Central memory CD8-positive, alpha-beta T cell (primary cell): ENCODE measurements around the gene NEURL2.
"Not testable (repeated sequence)": the region's sequence is repeated elsewhere in the genome, so short reads cannot be mapped to it uniquely, and the experiment has no call there.

Experiments
- ATAC-seq: fragments of 150-1000 bp; cut with Tn5 transposase; replicated peaks from 2 replicates; pipeline ENCODE4 v1.10.0; 2022; ENCODE audit warnings: mild to moderate bottlenecking, moderate FRiP score, moderate number of reproducible peaks; ENCODE audit not compliant: poor library complexity, severe bottlenecking; ENCODE audit errors: extremely low read depth
- DNase-seq, 2 donors: peaks; one replicate each; pipeline ENCODE4 v3.0.0; 2021; ENCODE audit warnings: low spot score in 2 of 2
- H3K27ac Mint-ChIP-seq: one replicate; pipeline ENCODE4 v1.8.0; 2022; ENCODE audit warnings: low read depth, mild to moderate bottlenecking, moderate library complexity, mixed read lengths
- H3K27me3 Mint-ChIP-seq: one replicate; pipeline ENCODE4 v1.8.0; 2022; ENCODE audit warnings: mixed read lengths
- H3K36me3 Mint-ChIP-seq: one replicate; pipeline ENCODE4 v1.8.0; 2022; ENCODE audit warnings: mild to moderate bottlenecking, moderate library complexity, mixed read lengths; ENCODE audit not compliant: insufficient read depth
- H3K4me1 Mint-ChIP-seq: one replicate; pipeline ENCODE4 v1.8.0; 2022; ENCODE audit warnings: mixed read lengths
- H3K4me3 Mint-ChIP-seq: one replicate; pipeline ENCODE4 v1.8.0; 2022; ENCODE audit warnings: mild to moderate bottlenecking, moderate library complexity, mixed read lengths
- H3K9me3 Mint-ChIP-seq: one replicate; pipeline ENCODE4 v1.8.0; 2022; ENCODE audit warnings: mixed read lengths

Gene NEURL2

DNA sequence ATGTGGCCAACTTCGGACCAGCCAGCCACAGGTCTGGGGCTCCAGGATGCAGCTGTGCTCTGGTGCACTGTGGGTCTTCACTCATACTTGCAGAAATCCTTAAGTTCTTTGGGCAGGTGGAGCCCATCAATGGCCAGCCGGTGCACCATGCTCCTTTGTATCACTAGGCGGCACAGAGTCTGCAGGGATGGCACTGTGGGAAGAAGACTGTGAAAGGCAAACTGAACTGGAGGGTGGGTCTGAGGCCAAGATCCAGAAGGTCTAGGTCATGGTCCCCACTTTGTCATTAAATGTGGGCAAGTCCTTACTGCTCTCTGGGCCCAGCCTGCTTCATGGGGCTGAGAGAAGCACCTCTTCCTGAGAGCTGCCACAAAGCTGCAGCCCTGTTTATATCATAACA is 2.3 kb downstream of the NEURL2 start:
- ATAC-seq, result no peak
- Mint-ChIP-seq H3K4me3 (no peak overlapping the region), H3K27me3 (no peaks in the 10 kb centered on the region), H3K27ac (peak overlapping the region; percentile 68), H3K36me3 (peaks cover 14% of the 10 kb centered on the region), H3K4me1 (peaks cover 15% of the 10 kb centered on the region), H3K9me3 (no peaks in the 10 kb centered on the region)
- no peak for DNase-seq

DNA sequence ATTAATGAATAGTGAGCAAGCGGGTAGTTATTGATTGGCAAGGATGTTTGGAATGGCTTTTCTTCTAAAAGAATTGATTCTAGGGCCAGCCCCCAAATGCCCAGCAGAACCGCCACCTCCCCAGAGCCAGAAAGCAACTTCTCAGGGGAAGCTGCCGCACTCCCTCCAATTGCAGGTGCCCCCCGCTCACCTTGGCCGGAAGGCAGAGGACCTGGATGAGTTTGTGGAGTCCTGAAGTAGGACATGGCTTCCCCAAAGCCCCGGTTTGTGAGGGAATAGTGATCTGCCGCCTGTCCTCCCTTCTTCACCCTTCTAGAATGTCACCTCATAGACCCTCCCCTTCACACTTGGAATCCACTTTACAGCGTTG is 3.7 kb downstream of the NEURL2 start, which contains the start of gene SPATA25:
SPATA25 (minus strand) TSS at position 277 of the 370 bp plus-strand sequence; CDS start at position 245, 32 bp downstream.
- H3K9me3 Mint-ChIP-seq, result no peaks in the 10 kb centered on the region
- peak within 1 kb of the TSS; percentile 68 for H3K27ac Mint-ChIP-seq
- peaks cover 15% of the 10 kb centered on the region for H3K4me1 Mint-ChIP-seq
- H3K27me3 Mint-ChIP-seq, result no peaks in the 10 kb centered on the region
- no peak within 1 kb of the TSS for H3K4me3 Mint-ChIP-seq
- H3K36me3 Mint-ChIP-seq, result peaks cover 13% of the 10 kb centered on the region
- ATAC-seq, result no peak
- no peak for DNase-seq

DNA sequence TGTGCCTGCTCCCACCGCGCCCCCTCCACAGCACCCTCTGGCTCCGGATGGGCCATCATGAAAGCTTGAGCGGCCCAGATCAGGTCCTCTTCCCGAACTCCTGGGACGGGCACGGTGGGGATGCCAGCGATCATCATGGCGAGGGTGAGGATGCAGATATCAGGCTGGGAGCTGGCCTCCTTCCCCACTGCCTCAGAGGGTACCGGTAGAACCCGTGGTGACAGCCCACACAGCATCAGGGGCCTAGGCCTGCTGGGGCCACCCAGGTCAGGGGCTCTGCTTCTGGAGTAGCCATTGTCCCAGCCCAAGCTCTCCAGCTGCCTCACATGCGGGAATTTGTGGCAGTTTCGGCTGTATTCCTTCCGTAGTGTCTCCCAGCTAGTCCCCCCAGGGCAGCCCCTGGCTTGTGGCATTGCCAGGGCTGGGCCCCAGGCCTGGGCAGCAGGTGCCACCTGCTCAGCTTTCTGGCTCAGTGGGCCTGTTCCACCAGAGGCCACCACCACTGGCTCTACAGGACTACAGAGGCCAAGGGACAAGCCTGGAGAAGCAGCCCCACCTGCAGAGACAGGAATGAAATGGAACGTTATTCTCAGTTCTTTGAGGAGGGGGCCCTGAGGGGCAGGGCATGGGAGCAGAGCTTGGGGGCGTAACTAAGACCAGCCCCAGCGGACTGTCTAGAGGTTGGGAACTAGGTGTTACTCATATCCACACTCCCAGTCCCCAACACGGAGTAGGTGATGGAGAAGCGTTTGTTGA is 4.2 kb downstream of the NEURL2 start:
- DNase-seq (no peak), ATAC-seq (no peak)
- no peaks in the 10 kb centered on the region for H3K9me3 Mint-ChIP-seq
- no peak overlapping the region for H3K27ac Mint-ChIP-seq
- H3K36me3 Mint-ChIP-seq, result peaks cover 13% of the 10 kb centered on the region
- H3K27me3 Mint-ChIP-seq, result no peaks in the 10 kb centered on the region
- no peak overlapping the region for H3K4me3 Mint-ChIP-seq
- H3K4me1 Mint-ChIP-seq, result peaks cover 15% of the 10 kb centered on the region

DNA sequence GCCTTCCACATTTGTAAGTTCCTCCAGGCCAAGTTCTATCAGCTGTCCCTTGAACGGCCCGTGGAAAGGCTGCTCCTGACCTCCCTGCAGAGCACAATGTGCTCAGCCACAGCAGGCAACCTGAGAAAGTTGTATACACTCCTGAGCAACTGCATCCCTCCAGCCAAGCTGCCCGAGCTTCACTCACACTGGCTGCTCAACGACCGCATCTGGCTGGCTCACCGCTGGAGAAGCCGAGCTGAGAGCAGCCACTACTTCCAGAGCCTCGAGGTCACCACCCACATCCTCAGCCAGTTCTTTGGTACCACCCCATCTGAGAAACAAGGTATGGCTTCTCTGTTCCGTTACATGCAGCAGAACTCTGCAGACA is 7.9 kb downstream of the NEURL2 start:
- Mint-ChIP-seq H3K9me3 (no peaks in the 10 kb centered on the region), H3K27me3 (no peaks in the 10 kb centered on the region), H3K27ac (peak overlapping the region; percentile 90), H3K4me3 (no peak overlapping the region), H3K4me1 (peaks cover 26% of the 10 kb centered on the region), H3K36me3 (peaks cover 12% of the 10 kb centered on the region)
- no peak for ATAC-seq
- no peak for DNase-seq

DNA sequence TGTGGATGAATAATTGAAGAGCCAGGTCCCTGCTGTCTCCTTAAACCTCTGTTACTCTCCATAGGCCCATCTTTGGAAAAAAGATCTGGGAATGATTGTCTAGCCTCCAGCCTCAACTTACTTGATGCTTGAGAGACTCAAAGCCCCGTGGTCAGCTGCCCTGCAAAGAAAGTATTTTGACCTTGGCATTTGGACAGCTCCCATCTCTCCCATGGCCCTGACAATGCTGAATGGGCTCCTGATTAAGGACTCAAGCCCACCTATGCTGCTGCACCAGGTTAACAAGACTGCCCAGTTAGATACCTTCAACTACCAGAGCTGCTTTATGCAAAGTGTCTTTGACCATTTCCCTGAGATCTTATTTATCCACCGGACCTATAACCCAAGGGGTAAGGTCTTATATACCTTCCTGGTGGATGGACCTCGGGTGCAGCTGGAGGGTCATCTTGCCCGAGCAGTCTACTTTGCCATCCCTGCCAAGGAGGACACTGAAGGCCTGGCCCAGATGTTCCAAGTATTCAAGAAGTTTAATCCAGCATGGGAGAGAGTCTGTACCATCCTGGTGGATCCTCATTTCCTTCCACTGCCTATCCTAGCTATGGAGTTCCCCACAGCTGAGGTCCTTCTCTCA is 8.4 kb downstream of the NEURL2 start:
- no peaks in the 10 kb centered on the region for H3K9me3 Mint-ChIP-seq
- H3K4me3 Mint-ChIP-seq, result peak overlapping the region; percentile 57
- peak overlapping the region; percentile 90 for H3K27ac Mint-ChIP-seq
- DNase-seq (no peak), ATAC-seq (no peak)
- peaks cover 10% of the 10 kb centered on the region for H3K36me3 Mint-ChIP-seq
- no peaks in the 10 kb centered on the region for H3K27me3 Mint-ChIP-seq
- peaks cover 26% of the 10 kb centered on the region for H3K4me1 Mint-ChIP-seq

DNA sequence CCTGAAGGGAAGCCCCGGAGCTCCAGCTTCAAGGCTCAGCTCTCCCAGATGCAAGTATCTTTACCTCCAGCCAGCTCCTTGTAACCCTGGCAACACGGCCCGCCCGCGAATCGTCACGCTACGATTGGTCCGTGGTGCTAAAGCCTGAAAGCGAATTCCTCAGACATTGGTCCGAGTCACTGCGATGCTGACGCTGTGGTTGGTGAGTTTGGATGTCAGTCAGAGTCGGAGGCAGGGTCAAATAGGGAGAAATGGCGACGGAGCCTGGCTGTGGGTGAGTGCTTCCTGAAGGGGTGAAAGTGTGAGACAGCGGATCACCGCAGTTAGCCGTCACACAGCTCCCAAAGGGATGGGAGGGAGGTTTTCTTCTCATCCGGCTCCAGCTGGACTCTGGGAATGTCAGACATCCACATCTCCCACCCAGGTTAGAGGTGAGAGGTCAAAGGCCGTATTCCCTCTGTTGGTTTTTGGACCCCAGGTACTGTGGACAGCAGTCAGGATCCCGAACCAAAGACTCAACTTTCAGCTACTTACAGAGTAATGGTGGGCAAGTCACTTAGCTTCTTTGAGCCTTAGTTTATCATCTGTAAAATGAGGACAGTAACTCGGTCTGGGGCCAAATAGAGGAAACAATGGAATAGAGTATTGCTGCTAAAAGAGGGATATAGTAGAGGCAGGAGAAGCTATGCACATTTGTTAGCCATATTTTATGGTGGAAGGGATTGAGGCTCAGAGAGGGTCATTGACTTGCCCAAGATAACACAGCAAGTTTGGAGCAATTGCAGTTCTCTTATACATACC is 9.8 kb downstream of the NEURL2 start, which contains the start of gene ZSWIM1:
ZSWIM1 (plus strand) TSS at position 240 of the 801 bp plus-strand sequence. CDS start 1,366 bp downstream, outside the sequence.
- DNase-seq, result peak; percentile 99
- peaks cover 13% of the 10 kb centered on the region for H3K36me3 Mint-ChIP-seq
- no peaks in the 10 kb centered on the region for H3K9me3 Mint-ChIP-seq
- H3K4me1 Mint-ChIP-seq, result peaks cover 26% of the 10 kb centered on the region
- peak within 1 kb of the TSS; percentile 90 for H3K27ac Mint-ChIP-seq
- no peaks in the 10 kb centered on the region for H3K27me3 Mint-ChIP-seq
- ATAC-seq, result peak; percentile 99
- H3K4me3 Mint-ChIP-seq, result peak within 1 kb of the TSS; percentile 76

DNA sequence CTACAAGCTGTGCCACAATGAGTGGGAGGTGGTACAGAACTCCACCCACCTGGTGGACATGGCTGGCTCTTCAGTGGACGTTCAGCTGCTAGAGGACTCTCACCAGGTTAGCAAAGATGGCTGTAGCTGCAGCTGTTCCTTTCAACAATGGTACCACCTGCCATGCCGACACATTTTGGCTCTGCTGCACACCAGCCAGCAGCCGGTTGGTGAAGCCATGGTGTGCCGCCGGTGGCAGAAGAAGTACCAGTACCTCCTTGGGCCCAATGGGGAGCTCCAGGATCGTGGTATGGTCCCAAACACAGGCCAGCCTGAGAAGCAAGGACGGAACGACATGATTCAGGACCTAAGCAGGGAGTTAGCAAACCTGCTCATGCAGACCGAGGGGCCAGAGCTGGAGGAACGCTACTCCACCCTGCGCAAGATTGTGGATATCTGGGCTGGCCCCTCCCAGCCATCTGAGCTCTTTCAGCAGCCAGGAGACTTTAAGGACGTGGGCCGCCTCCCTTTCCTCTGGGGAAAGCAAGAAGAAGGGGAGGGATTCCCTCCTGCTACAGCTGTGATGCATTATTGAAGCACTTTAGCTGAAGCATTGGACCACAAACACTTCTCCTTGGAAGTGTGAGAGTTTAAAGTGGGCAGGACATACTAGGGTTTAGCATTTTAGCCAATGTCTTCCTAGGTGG is 12.8 kb downstream of the NEURL2 start:
- no peaks in the 10 kb centered on the region for H3K27me3 Mint-ChIP-seq
- H3K9me3 Mint-ChIP-seq, result no peaks in the 10 kb centered on the region
- H3K36me3 Mint-ChIP-seq, result peaks cover 12% of the 10 kb centered on the region
- H3K4me3 Mint-ChIP-seq, result no peak overlapping the region
- no peak for ATAC-seq
- no peak overlapping the region for H3K27ac Mint-ChIP-seq
- H3K4me1 Mint-ChIP-seq, result peaks cover 25% of the 10 kb centered on the region
- DNase-seq, result no peak

DNA sequence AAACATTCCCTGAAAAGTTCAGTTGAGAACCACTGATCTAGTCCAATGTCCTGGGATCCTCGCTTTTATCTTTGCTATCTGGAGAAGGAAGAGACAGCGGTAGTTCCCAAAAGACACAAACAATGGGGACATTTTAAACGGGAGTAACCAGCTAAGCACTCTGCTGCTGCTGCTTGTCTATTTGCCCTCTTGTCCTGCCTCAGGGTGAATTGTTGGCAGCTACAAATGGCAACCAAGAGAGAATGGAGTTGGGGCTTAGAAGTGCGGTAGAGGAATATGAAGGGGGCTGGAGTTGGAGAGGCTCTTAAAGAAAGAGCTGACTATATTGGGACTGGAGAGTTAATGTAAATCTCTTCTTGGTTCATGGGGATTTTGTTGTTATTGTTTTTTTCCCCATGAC is 16.4 kb downstream of the NEURL2 start:
- no peaks in the 10 kb centered on the region for H3K4me1 Mint-ChIP-seq
- DNase-seq (no peak), ATAC-seq (no peak)
- H3K27ac Mint-ChIP-seq, result no peak overlapping the region
- H3K27me3 Mint-ChIP-seq, result no peaks in the 10 kb centered on the region
- peaks cover 2% of the 10 kb centered on the region for H3K36me3 Mint-ChIP-seq
- no peaks in the 10 kb centered on the region for H3K9me3 Mint-ChIP-seq
- no peak overlapping the region for H3K4me3 Mint-ChIP-seq

DNA sequence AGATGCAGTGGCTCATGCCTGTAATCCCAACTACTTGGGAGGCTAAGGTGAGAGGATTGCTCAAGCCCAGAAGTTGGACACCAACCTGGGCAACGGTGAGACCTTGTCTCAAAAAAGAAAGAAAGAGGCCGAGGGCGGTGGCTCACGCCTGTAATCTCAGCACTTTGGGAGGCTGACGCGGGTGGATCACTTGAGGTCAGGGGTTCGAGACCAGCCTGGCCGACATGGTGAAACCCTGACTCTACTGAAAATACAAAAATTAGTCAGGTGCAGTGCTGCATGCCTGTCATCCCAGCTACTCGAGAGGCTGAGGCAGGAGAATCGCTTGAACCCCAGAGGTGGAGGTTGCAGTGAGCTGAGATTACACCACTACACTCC is 16.9 kb downstream of the NEURL2 start:
- not testable (repeated sequence) for H3K27ac Mint-ChIP-seq, H3K27me3 Mint-ChIP-seq, H3K4me3 Mint-ChIP-seq, ATAC-seq, H3K4me1 Mint-ChIP-seq, DNase-seq, H3K36me3 Mint-ChIP-seq, H3K9me3 Mint-ChIP-seq

DNA sequence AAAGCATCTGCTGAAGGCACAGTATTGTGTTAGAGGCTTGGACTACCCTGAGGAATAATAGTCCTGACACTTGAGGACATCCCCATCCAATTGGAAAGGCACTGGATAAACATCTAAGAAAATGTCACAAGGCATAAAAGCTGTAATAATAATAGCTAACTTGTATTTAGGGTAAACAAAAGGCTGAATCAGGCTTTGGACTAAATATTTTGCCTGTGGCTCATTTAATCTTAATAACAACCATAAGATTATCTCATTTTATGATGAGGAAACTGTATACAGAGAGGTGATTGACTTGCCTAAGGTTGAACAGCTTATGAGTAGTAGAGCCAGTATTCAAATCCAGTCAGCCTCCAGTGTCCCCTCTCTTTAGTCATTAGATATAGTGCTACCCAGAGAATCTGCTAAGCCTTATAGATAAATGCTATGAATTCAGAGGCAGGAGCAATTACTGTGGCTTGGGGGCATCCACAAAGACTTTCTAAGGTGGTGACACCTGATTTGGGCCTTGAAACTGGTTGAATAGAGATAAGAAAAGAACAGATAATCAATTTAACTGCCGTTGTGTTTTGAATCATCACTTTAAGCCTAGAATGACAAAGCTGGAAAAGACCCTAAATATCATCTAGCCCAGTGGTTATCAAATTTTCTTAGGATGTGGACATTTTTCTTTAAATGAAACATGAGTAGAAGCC is 17.5 kb downstream of the NEURL2 start:
- no peaks in the 10 kb centered on the region for H3K27me3 Mint-ChIP-seq
- no peak overlapping the region for H3K27ac Mint-ChIP-seq
- H3K36me3 Mint-ChIP-seq, result peaks cover 5% of the 10 kb centered on the region
- H3K9me3 Mint-ChIP-seq, result no peaks in the 10 kb centered on the region
- no peak overlapping the region for H3K4me3 Mint-ChIP-seq
- no peaks in the 10 kb centered on the region for H3K4me1 Mint-ChIP-seq
- ATAC-seq (no peak), DNase-seq (no peak)

DNA sequence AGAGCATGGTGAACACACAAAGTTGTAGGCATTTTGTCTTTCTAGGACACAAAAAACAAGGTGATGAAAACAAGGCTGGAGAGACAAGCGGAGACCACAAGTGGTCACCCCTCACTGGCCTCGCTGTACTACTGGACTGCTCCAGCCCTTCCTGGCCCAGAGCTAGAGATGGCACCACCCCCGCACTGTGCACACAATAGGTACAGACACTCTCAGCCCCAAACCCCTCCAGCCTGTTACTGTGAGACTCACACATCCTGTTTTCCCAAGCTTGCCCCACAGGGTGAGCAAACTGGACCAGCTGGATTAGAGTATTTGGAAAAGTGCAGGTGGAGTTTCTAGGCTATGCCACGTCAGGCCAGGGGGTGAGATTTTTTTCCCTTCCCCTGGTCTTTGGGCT is 18.4 kb downstream of the NEURL2 start:
- Mint-ChIP-seq H3K9me3 (no peaks in the 10 kb centered on the region), H3K27me3 (no peaks in the 10 kb centered on the region), H3K36me3 (peaks cover 5% of the 10 kb centered on the region), H3K4me1 (no peaks in the 10 kb centered on the region), H3K27ac (no peak overlapping the region), H3K4me3 (no peak overlapping the region)
- ATAC-seq (no peak), DNase-seq (no peak)

DNA sequence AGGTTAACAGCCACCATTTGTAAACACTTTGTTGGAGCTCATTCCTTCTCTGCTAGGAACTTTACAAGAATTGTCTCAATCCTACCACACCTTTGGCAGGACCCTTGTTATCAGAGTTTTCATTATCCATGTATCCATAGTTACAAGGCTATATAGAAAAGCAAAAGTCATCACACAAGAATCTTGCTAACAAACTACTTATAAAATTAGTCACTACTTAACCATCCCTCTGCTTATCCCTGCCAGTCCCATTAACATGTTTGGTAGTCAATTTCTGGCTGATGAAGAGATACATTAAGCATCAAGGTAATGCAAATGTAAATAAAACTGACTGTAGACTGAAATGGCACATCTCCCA is 23.2 kb downstream of the NEURL2 start:
- peaks cover 2% of the 10 kb centered on the region for H3K36me3 Mint-ChIP-seq
- no peaks in the 10 kb centered on the region for H3K4me1 Mint-ChIP-seq
- no peak for DNase-seq
- H3K27ac Mint-ChIP-seq, result no peak overlapping the region
- no peak overlapping the region for H3K4me3 Mint-ChIP-seq
- ATAC-seq, result no peak
- H3K9me3 Mint-ChIP-seq, result no peaks in the 10 kb centered on the region
- no peaks in the 10 kb centered on the region for H3K27me3 Mint-ChIP-seq
